Upper lobe of left lung (tissue), 4 donors: ENCODE results near the gene NAA15.

ENCODE experiments used
- CTCF ChIP-seq, 6 experiments: fragments of 450-650 bp in 4 of 6; fragments of 200-600 bp in 2 of 6; sonication (generic) in 2 of 6; IDR thresholded peaks; one replicate each; pipeline ENCODE4 v1.5.1; 2016 to 2019; ENCODE audit warnings: antibody characterized with exemption in 6 of 6
- EP300 ChIP-seq, 4 donors: sonication (generic); formaldehyde crosslinking; IDR thresholded peaks; one replicate each; pipeline ENCODE4 v1.5.1; 2017; ENCODE audit warnings: antibody characterized with exemption in 4 of 4, control low read depth in 2 of 4
- POLR2A ChIP-seq, 4 donors: fragments of 450-650 bp; IDR thresholded peaks; one replicate each; pipeline ENCODE4 v1.5.1; 2016 to 2017; ENCODE audit warnings: antibody characterized with exemption in 4 of 4, mild to moderate bottlenecking in 2 of 4
- POLR2AphosphoS5 ChIP-seq, 2 donors: sonication (generic); formaldehyde crosslinking; IDR thresholded peaks; one replicate each; pipeline ENCODE4 v1.5.1; 2017; ENCODE audit warnings: antibody characterized with exemption in 2 of 2

GRCh38 chr4:139465922-139466321 lies 164.6 kb downstream of the NAA15 start:
- TF ChIP-seq CTCF (IDR thresholded peaks at IDR 0.05) (no peak), POLR2AphosphoS5 (IDR thresholded peaks at IDR 0.05) (no peak), EP300 (IDR thresholded peaks at IDR 0.05) (no peak), POLR2A (IDR thresholded peaks at IDR 0.05) (no peak)
